Left colon (tissue), 2 donors: ENCODE measurements around the gene CYB5B. TPM values are rescaled to one million over a fixed set of nuclear protein-coding genes. Genes with fewer than 3 reads are reported as not detected.
A peak's percentile ranks its signal among the peaks of the same experiment; 100 is the strongest.

ENCODE experiments used
- ATAC-seq: fragments of 200-7000 bp; cut with Tn5 transposase; one replicate; pipeline ENCODE4 v1.9.1; 2020; ENCODE audit warnings: mild to moderate bottlenecking, moderate library complexity
- DNase-seq, 2 donors: peaks; one replicate each; pipeline ENCODE4 v3.0.0-alpha.2; 2020
- intact Hi-C, 2 donors: fragments of 100-400 bp; cut with DNase I in 1 of 2; cut with micrococcal nuclease in 1 of 2; formaldehyde crosslinking; loops; one replicate each; pipeline versions ENCODE4 v1.11.2 to v1.14.0; 2022; cut with DNase I, micrococcal nuclease
- total RNA-seq, 2 donors: library from RNA; stranded (reverse); fragmentation: NEBNext Ultra II Directional; extraction: Animal tissue kit (Norgen Biotek cat#: 25700); gene quantifications; one replicate each; pipeline ENCODE4 v1.2.1, GENCODE V29; 2021
- donor health status: DM: no; HTN: no; CAD: no.
- donor health status: DM: yes; HTN: yes; CAD: no.

CYB5B gene
- total RNA-seq, 2 donors from 2014 or later: 153 to 186 TPM

- intact Hi-C loops: no loop called here
- ATAC-seq (no peak), DNase-seq (no peak)
Measured at GRCh38 chr16:69476920-69477443, 52.6 kb downstream of the CYB5B start.

DNA sequence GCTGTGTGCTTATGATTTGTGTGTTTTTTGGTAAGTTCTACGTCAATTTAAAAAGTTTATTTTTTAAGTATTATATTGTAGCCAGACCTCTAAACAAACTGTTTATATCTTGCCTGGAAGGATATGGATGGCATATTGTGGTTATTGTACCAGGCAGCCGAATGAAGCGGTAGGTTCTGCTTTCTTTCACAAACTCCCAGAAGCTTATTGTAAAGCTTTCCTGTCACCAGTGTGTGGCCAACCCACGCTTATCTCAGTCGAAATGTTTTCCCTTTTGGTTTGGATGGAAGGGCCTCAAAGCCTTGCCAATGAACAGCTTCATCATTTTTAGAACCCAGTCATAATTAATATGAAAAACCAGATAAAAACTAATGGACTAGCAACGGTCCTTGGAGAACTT is 53.1 kb downstream of the CYB5B start:
- ATAC-seq (no peak), DNase-seq (no peak)

GRCh38 chr16:69478685-69479084 is 54.3 kb downstream of the CYB5B start:
- intact Hi-C loops: no loop called here
- ATAC-seq: no peak

More for the DNA sequence above, 53.1 kb downstream of the CYB5B start:
- intact Hi-C loops: no loop called here

DNA sequence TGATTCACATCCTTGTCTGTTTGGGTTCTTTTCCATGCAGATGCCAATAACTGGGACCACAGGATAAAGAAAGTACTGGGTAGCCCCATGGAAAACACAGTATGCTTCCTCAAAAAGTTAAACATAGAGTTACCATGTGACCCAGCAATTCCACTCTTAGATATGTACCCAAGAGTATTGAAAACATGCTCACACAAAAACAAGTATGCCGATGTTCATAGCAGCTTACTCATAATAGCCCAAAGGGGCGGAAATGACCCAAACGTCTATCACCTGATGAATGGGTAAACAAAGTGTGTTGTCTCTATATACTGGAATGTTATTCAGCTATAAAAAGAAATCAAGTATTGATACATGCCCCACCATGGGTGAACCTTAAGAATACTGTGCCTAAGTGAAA is 55.4 kb downstream of the CYB5B start:
- intact Hi-C loops: no loop called here
- ATAC-seq (no peak), DNase-seq (no peak)

More at GRCh38 chr16:69478685-69479084, 54.3 kb downstream of the CYB5B start:
- no peak for DNase-seq

- peak; percentile 40 for ATAC-seq
- intact Hi-C loops: no loop called here
Measured at GRCh38 chr16:69481901-69482341, 57.5 kb downstream of the CYB5B start.

GRCh38 chr16:69482410-69482991 is 58.1 kb downstream of the CYB5B start:
- DNase-seq (peak in 1 of 2 donors; percentile 15), ATAC-seq (no peak)
- intact Hi-C loops: no loop called here

More at GRCh38 chr16:69481901-69482341, 57.5 kb downstream of the CYB5B start:
- peak; percentile 29 to 55 for DNase-seq

DNA sequence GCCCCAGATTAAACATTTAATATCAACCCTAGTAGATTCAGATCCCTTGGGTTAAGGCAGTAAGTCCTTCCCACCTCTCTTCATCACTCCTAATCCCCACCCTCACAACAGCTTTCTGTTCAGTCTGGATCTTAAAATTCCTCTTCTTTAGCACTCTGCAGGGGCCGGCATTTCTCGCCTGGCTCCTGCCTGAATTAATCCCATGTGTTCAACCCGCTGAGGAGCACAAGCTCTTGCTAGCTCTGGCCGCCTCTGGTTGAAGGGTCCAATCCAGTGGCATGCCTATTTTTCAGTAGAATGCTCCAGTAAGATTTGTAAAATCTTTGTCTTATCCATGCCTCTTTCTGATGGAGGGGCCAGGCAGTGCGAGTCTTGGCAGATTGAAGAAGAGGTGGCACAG is 59.2 kb downstream of the CYB5B start:
- DNase-seq (no peak), ATAC-seq (no peak)
- intact Hi-C loops: no loop called here

- intact Hi-C loops: no loop called here
- ATAC-seq: no peak
- no peak for DNase-seq
Measured at GRCh38 chr16:69485361-69485760, 60.9 kb downstream of the CYB5B start.

DNA sequence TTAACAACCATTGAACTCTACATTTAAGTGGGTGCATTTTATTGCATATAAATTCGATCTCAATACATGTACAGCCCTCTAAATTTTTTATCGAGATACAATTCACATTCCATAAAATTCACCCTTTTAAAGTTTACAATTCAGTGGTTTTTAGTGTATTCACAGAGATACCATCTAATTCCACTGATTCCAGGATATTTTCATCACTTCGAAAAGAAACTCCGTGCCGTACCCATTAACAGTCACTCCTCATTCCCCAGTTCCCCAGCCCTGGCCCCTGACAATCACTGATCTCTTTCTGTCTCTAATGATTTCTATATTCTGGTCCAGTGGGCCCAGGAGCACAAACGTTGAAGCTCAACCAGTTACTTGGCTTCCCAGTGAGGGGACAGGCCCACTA is 61.4 kb downstream of the CYB5B start:
- DNase-seq (no peak), ATAC-seq (no peak)
- intact Hi-C loops: no loop called here

- ATAC-seq (no peak), DNase-seq (no peak)
- intact Hi-C loops: no loop called here
Measured at GRCh38 chr16:69486272-69486671, 61.9 kb downstream of the CYB5B start.

- intact Hi-C loops: no loop called here
- DNase-seq (no peak), ATAC-seq (no peak)
Measured at GRCh38 chr16:69486724-69487123, 62.3 kb downstream of the CYB5B start.

DNA sequence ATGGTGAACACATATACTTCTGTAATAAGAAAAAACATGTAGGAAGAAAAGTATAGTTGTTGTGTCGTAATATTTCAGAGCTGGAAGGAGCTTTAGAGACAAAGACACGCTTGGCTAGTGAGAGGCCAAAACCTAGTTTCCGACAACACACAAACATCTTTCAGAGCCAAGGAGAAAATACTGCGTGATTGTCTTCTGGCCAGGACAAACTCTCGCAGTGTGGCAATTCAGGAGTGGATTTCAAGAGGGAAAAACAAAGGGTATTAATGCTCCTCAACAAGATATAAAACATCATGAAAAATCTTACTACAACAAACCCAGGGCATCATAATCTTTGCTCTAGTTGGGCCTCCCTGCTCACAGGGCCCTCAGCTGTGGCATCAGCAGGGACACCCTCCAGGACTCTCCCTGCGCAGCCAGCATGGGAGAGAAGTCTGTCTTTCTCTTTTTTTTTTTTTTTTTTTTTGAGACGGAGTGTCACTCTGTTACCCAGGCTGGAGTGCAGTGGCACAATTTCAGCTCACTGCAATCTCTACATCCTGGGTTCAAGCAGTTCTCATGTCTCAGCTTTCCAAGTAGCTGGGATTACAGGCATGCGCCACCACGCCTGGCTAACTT is 66.4 kb downstream of the CYB5B start:
- DNase-seq (no peak), ATAC-seq (no peak)
- intact Hi-C loops: no loop called here

DNA sequence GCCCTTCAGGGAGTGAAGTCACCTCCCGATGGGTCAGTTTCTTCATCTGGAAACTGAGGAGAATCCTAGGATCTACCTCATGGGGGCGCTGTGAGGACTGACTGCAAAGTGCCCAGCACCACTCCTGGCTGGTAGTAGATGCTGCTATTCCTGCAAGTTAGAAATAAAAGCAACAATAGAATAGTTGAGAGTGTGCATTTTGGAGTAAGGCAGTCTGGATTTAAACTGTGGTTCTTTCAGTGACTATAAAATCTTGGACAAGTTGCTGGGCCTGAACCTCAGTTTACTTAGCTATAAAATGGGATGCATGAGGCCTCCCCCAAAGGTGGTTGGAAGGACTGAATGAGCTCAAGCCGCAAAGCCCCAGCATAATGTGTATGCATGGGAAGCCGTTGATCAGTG is 70.6 kb downstream of the CYB5B start:
- intact Hi-C loops: no loop called here
- DNase-seq (peak in 1 of 2 donors; percentile 10), ATAC-seq (peak; percentile 47)

DNA sequence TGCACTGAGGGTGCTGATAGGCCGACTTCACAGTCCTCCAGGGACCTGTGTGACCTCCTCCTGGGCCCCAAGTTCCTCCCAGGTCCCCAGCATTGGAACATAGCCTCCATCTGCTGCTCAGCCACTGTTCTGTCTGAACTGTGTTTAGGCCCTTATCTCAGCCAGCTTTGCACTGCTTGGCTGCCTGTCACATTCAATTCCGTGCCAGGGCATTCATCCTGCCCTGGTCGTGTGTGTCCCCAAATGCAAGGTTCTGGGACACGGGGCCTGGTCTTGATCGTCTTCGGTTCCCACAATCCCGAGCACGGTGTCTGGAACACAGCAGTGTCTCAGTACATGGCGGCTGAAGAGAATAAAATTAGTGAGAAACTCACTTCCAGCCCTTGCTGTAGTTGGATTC is 71.4 kb downstream of the CYB5B start:
- intact Hi-C loops: no loop called here
- DNase-seq (no peak), ATAC-seq (no peak)

DNA sequence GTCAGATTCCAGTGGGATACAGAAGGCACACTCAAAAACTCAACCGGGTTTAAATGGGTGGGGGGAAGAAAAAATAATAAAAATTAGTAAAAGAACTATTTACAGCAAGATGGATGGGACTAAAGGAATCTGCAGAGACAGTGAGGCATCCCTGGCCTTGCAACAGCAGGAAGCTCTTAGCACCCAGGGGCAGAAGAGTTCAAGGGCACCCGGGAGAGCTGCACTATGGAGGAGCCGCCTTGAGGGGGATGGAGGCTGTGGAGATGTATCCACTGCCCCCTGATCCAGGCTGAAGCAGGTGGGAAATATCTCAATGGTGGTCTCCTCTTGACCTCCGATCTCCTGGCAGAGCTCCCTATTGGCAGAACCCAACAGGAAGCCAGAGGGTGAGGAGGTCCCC is 72.0 kb downstream of the CYB5B start:
- intact Hi-C loops: no loop called here
- DNase-seq (no peak), ATAC-seq (no peak)

DNA sequence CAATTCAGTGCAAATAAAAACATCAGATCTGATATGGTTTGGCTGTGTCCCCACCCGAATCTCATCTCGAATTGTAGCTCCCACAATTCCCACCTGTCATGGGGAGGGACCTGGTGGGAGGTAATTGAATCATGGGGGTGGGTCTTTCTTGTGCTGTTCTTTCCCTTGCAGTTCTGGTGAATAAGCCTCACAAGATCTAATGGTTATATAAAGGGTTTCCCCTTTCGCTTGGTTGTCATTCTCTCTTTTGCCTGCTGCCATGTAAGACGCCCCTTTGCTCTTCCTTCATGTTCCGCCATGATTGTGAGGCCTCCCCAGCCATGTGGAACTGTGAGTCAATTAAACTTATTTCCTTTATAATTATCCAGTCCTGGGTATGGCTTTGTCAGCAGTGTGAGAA is 72.5 kb downstream of the CYB5B start:
- DNase-seq (no peak), ATAC-seq (no peak)
- intact Hi-C loops: no loop called here

DNA sequence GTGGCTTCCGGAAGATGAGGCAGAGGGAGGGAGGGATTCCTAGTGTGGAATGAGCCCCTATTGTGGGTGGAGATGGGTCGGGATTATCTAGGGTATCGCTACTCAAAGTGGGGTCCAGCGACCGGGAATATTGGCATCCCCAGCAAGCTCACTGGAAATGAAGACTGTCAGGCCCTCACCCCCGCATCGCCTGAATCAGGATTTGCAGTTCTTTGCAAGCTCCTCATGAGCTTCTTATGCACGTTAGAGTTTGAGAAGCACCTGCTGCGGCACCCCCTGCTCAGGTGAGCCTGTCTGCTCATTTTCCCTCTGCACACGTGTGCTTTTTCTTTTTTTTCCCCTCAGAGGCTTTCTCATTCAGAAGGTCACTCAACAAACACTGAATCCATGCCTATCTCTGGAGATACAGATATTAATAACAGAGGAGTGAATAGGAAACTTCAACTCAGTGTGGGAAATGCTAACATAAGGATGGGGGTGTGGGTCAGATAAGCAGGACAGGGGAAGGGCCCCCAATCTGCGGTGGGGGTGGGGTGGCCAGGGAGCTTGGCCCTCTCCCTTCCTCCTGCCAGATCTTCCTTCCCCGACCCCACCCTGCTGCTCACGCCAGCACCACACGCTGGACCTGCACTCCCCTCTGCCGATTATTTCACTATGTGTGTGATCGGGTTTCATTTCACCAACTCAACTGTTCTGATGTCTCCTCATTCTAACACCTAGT is 73.6 kb downstream of the CYB5B start:
- DNase-seq: no peak

GRCh38 chr16:69498926-69499325 is 74.5 kb downstream of the CYB5B start:
- ATAC-seq: no peak
- DNase-seq: no peak
- intact Hi-C loops: no loop called here

More for the DNA sequence above, 73.6 kb downstream of the CYB5B start:
- intact Hi-C loops: no loop called here
- ATAC-seq: no peak

GRCh38 chr16:69499541-69500230 is 75.3 kb downstream of the CYB5B start:
- intact Hi-C loops: no loop called here
- no peak for ATAC-seq
- DNase-seq: no peak
